Thyroid gland (tissue), 4 donors: Measurements from ENCODE around the gene ATP6V0D1.

ENCODE experiments used
- CTCF ChIP-seq, 6 experiments: fragments of 200-600 bp in 3 of 6; fragments of 450-650 bp in 3 of 6; sonication (generic) in 3 of 6; IDR thresholded peaks; one replicate each; pipeline ENCODE4 v1.5.1; 2016 to 2019; ENCODE audit warnings: antibody characterized with exemption in 6 of 6, mild to moderate bottlenecking in 2 of 6, inconsistent platforms in 1 of 6, moderate library complexity in 1 of 6
- POLR2A ChIP-seq, 2 donors: fragments of 450-650 bp; IDR thresholded peaks; one replicate each; pipeline ENCODE4 v1.6.1; 2017; ENCODE audit warnings: antibody characterized with exemption in 2 of 2, mild to moderate bottlenecking in 2 of 2, moderate library complexity in 1 of 2

DNA sequence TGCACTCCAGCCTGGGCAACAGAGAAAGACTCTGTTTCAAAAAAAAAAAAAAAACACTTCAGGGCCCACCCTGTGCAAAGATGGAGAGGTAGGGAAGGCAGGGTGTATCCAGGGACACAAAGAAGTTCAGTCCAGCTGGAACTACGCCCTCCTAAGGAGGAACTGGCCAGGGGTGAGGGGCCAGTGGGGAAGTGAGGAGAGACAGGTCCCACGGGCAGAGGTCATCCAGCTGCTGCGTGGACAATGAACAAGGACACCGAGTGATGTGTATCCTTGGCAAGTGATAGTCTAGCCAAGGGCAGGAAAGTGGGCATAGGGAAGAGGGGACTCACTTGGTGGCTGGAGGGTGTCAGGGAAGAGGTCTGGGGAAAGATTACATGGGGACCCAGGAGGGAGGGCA lies 38.3 kb upstream of the ATP6V0D1 start:
- TF ChIP-seq CTCF (IDR thresholded peaks at IDR 0.05) (no peak), POLR2A (IDR thresholded peaks at IDR 0.05) (no peak)
